GM23338 (cell line): ENCODE results near the gene MAP3K4. TPM values are rescaled to one million over a fixed set of nuclear protein-coding genes. Genes with fewer than 3 reads are reported as not detected.
A peak's percentile ranks its signal among the peaks of the same experiment; 100 is the strongest.

Source experiments
- ATAC-seq: fragments of 200-7000 bp; cut with Tn5 transposase; 3 replicates; pipeline ENCODE4 v1.9.1; 2020
- DNase-seq: peaks from one replicate; pipeline ENCODE4 v3.0.0-alpha.2; 2015; ENCODE audit warnings: low spot score
- H2AFZ ChIP-seq: fragments of 200-600 bp; sonication (generic); 2 replicates; pipeline ENCODE4 v1.8.0; 2016; ENCODE audit warnings: antibody characterized with exemption, mild to moderate bottlenecking, moderate library complexity
- H3F3A ChIP-seq: fragments of 200-600 bp; sonication (generic); replicated peaks from 2 replicates; pipeline ENCODE4 v1.8.0; 2017; ENCODE audit warnings: antibody characterized with exemption, mixed run types, low read depth
- H3K27ac ChIP-seq: fragments of 200-600 bp; sonication (generic); 2 replicates; pipeline ENCODE4 v1.6.1; 2016; ENCODE audit warnings: low read depth
- H3K27me3 ChIP-seq: fragments of 200-600 bp; sonication (generic); 2 replicates; pipeline ENCODE4 v1.8.0; 2016; ENCODE audit warnings: mild to moderate bottlenecking, mixed run types, moderate library complexity; ENCODE audit not compliant: insufficient read depth
- H3K36me3 ChIP-seq: fragments of 200-600 bp; sonication (generic); 2 replicates; pipeline ENCODE4 v1.8.0; 2016; ENCODE audit warnings: mild to moderate bottlenecking; ENCODE audit not compliant: insufficient read depth
- H3K4me1 ChIP-seq: fragments of 200-600 bp; sonication (generic); 2 replicates; pipeline ENCODE4 v1.8.0; 2016; ENCODE audit warnings: mild to moderate bottlenecking, moderate library complexity; ENCODE audit not compliant: insufficient read depth
- H3K4me2 ChIP-seq: fragments of 200-600 bp; sonication (generic); 2 replicates; pipeline ENCODE4 v1.7.1; 2017; ENCODE audit warnings: mixed run types
- H3K4me3 ChIP-seq: fragments of 200-600 bp; sonication (generic); 2 replicates; pipeline ENCODE4 v1.6.1; 2016; ENCODE audit warnings: mixed run types
- H3K79me2 ChIP-seq: fragments of 200-600 bp; sonication (generic); replicated peaks from 2 replicates; pipeline ENCODE4 v1.8.0; 2017; ENCODE audit warnings: mild to moderate bottlenecking; ENCODE audit not compliant: insufficient read depth
- H3K9me2 ChIP-seq: fragments of 200-600 bp; sonication (generic); 2 replicates; pipeline ENCODE4 v1.8.0; 2017; ENCODE audit not compliant: insufficient read depth
- H4K20me1 ChIP-seq: fragments of 200-600 bp; sonication (generic); replicated peaks from 2 replicates; pipeline ENCODE4 v1.8.0; 2017; ENCODE audit warnings: mild to moderate bottlenecking; ENCODE audit not compliant: insufficient read depth
- H3K27ac Mint-ChIP-seq: 2 replicates; pipeline ENCODE4 v1.8.0; 2020; ENCODE audit warnings: inconsistent platforms, mild to moderate bottlenecking, moderate library complexity, mixed read lengths
- H3K27me3 Mint-ChIP-seq: 3 replicates; pipeline ENCODE4 v1.8.0; 2022; ENCODE audit warnings: low read depth, mild to moderate bottlenecking, moderate library complexity, mixed read lengths, inconsistent platforms; ENCODE audit not compliant: insufficient read depth, poor library complexity
- H3K36me3 Mint-ChIP-seq: 3 replicates; pipeline ENCODE4 v1.8.0; 2021; ENCODE audit warnings: low read depth, mild to moderate bottlenecking, inconsistent platforms, moderate library complexity, mixed read lengths
- H3K4me1 Mint-ChIP-seq: 3 replicates; pipeline ENCODE4 v1.8.0; 2020; ENCODE audit warnings: mild to moderate bottlenecking, inconsistent platforms, mixed read lengths
- H3K4me3 Mint-ChIP-seq: 3 replicates; pipeline ENCODE4 v1.8.0; 2021; ENCODE audit warnings: moderate library complexity, mild to moderate bottlenecking, inconsistent platforms, mixed read lengths
- H3K9me3 Mint-ChIP-seq: 3 replicates; pipeline ENCODE4 v1.8.0; 2020; ENCODE audit warnings: moderate library complexity, mild to moderate bottlenecking, inconsistent platforms, mixed read lengths
- CREB1 ChIP-seq: fragments of 250-450 bp; sonication (Bioruptor Pico); IDR thresholded peaks from 2 replicates; pipeline ENCODE4 v1.5.0; 2020; ENCODE audit warnings: low read depth, mild to moderate bottlenecking, moderate library complexity
- EZH2phosphoT487 ChIP-seq: fragments of 200-600 bp; sonication (generic); IDR thresholded peaks from one replicate; pipeline ENCODE4 v1.8.1; 2018; ENCODE audit warnings: antibody characterized with exemption; ENCODE audit not compliant: unreplicated experiment
- JUNB ChIP-seq: IDR thresholded peaks from one replicate; pipeline ENCODE4 v1.6.1; 2016; ENCODE audit warnings: antibody characterized with exemption; ENCODE audit not compliant: unreplicated experiment
- NANOG ChIP-seq: IDR thresholded peaks from 2 replicates; pipeline ENCODE4 v1.6.1; 2016; ENCODE audit warnings: antibody characterized with exemption, borderline replicate concordance
- ZNF114 ChIP-seq: fragments of 250-450 bp; sonication (Bioruptor Pico); IDR thresholded peaks from 2 replicates; pipeline ENCODE4 v1.5.0; 2020; ENCODE audit warnings: mild to moderate bottlenecking, moderate library complexity
- ZNF331 ChIP-seq: fragments of 250-450 bp; sonication (Bioruptor Pico); IDR thresholded peaks from 2 replicates; pipeline ENCODE4 v1.5.0; 2020; ENCODE audit warnings: low read depth, mild to moderate bottlenecking, moderate library complexity
- polyA plus RNA-seq: library from polyadenylated mRNA; unstranded; fragments of >200 nt; fragmentation: Nextera tagmentation; extraction: Ambion mirVana; gene quantifications from 2 replicates; pipeline ENCODE4 v1.2.1, GENCODE V29; 2016
- total RNA-seq: library from RNA; depleted of rRNA; stranded (reverse); fragments of >200 nt; shearing (Covaris generic); gene quantifications from 2 replicates; pipeline ENCODE4 v1.2.3, GENCODE V29; 2014
- TF ChIP-seq, protein P1 (sequence below), 2 experiments: fragments of 200-600 bp in 1 of 2; sonication (generic) in 1 of 2; conservative IDR thresholded peaks; 2 replicates each; pipeline versions ENCODE4 v1.5.1 to v1.6.1; 2016 to 2017; ENCODE audit warnings: antibody characterized with exemption in 2 of 2, low read depth in 2 of 2, mild to moderate bottlenecking in 2 of 2, moderate library complexity in 1 of 2
- TF ChIP-seq, protein P2 (sequence below): IDR thresholded peaks from one replicate; pipeline ENCODE4 v1.6.1; 2018; ENCODE audit warnings: antibody characterized with exemption; ENCODE audit not compliant: unreplicated experiment

Gene MAP3K4
- total and polyA plus RNA-seq, 2 experiments from 2014 or later = 44.4 to 48.8 TPM

DNA sequence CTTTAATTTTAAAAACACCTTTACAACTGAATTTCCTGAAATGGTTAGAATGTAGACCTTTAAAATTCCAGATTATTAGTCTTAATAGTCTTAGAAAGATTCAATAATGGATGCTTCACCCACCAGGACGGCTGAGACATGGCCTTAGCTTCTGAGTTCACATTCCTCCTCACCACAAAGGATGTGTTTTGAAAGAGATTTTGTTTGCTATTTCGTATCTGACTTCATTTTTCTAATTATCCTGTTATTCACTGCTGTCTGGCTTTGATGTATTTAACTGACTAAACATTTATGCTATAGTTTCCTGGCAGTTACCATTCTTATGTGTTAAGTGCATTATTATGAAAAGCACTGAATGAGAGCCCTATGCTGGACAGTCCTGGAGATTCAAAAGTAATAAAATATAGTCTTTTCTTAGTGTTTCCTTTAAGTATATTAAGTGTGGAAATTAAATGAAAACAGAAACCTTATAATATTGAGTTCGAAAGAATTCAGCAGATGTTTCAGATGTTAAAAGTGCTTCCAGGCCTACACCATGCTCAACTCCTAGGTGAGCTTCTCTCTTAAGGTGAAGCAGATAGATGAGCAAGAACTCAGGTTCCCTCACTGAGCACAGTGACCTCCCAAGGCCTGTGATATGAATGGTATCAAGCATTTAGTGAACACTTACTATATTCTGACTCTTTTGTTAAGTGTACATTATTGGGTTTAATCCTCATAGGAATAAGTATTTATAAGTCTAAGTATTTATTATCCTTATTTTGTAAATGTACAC, 40.3 kb downstream of the MAP3K4 start:
- H3K4me1 Mint-ChIP-seq = peaks cover 48% of the 10 kb centered on the region
- no peak overlapping the region for H2AFZ ChIP-seq
- H3K4me3 Mint-ChIP-seq = no peak overlapping the region
- H3K36me3 Mint-ChIP-seq = no peaks in the 10 kb centered on the region
- H3K4me3 ChIP-seq = no peak overlapping the region
- no peaks in the 10 kb centered on the region for H3K27me3 ChIP-seq
- DNase-seq = no peak
- peaks cover 74% of the 10 kb centered on the region for H3K79me2 ChIP-seq
- no peak overlapping the region for H3K4me2 ChIP-seq
- no peak overlapping the region for H3K27ac ChIP-seq
- no peaks in the 10 kb centered on the region for H3K9me2 ChIP-seq
- H3K27me3 Mint-ChIP-seq = peaks cover 1% of the 10 kb centered on the region
- no peaks in the 10 kb centered on the region for H3K36me3 ChIP-seq
- H3K9me3 Mint-ChIP-seq = no peaks in the 10 kb centered on the region
- H3K4me1 ChIP-seq = peaks cover 40% of the 10 kb centered on the region
- no peaks in the 10 kb centered on the region for H3F3A ChIP-seq
- no peaks in the 10 kb centered on the region for H4K20me1 ChIP-seq
- peak overlapping the region; percentile 28; the same call in 1 of the 2 replicates for H3K27ac Mint-ChIP-seq
- ATAC-seq = no peak
- TF ChIP-seq NANOG = no peak
- no peak for TF ChIP-seq JUNB
- TF ChIP-seq, protein P1, sequence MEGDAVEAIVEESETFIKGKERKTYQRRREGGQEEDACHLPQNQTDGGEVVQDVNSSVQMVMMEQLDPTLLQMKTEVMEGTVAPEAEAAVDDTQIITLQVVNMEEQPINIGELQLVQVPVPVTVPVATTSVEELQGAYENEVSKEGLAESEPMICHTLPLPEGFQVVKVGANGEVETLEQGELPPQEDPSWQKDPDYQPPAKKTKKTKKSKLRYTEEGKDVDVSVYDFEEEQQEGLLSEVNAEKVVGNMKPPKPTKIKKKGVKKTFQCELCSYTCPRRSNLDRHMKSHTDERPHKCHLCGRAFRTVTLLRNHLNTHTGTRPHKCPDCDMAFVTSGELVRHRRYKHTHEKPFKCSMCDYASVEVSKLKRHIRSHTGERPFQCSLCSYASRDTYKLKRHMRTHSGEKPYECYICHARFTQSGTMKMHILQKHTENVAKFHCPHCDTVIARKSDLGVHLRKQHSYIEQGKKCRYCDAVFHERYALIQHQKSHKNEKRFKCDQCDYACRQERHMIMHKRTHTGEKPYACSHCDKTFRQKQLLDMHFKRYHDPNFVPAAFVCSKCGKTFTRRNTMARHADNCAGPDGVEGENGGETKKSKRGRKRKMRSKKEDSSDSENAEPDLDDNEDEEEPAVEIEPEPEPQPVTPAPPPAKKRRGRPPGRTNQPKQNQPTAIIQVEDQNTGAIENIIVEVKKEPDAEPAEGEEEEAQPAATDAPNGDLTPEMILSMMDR (conservative IDR thresholded peaks at IDR 0.05; ENCODE audit: low read depth in 2 of 2) = no peak
- TF ChIP-seq CREB1 = no peak
- no peak for TF ChIP-seq ZNF331 (CRISPR knock-in tag)

DNA sequence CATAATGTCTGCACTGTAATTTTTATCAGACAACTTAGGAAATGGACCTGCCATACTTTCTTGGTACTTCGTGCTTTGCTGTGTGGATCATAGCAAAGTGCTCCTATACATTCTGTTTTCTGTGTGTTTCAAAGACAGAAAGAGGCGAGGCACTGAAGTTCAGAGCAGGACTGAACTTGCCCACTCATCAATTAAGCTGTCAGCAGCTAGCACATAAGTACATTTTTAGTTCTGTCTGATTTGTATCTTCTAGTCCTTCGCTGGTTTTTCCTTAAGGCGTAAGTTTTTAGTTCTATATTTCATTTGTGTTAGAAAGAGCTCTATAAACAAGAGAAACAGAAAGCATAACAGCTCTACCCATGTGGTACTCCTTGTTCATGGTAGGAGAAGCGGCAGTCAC, 42.1 kb downstream of the MAP3K4 start:
- Mint-ChIP-seq H3K4me1 (peaks cover 53% of the 10 kb centered on the region), H3K27ac (peak overlapping the region; percentile 45; the same call in 1 of the 2 replicates), H3K4me3 (no peak overlapping the region), H3K9me3 (no peaks in the 10 kb centered on the region), H3K27me3 (peaks cover 1% of the 10 kb centered on the region), H3K36me3 (peaks cover 7% of the 10 kb centered on the region; the same call in 1 of the 3 replicates)
- no peaks in the 10 kb centered on the region for H3F3A ChIP-seq
- DNase-seq = no peak
- no peak for ATAC-seq
- no peaks in the 10 kb centered on the region for H3K9me2 ChIP-seq
- no peaks in the 10 kb centered on the region for H4K20me1 ChIP-seq
- H3K4me3 ChIP-seq = no peak overlapping the region
- H3K27me3 ChIP-seq = no peaks in the 10 kb centered on the region
- no peak overlapping the region for H2AFZ ChIP-seq
- no peaks in the 10 kb centered on the region for H3K36me3 ChIP-seq
- H3K4me2 ChIP-seq = no peak overlapping the region
- 0 out of 2 replicates have a peak overlapping the region, but pooled peaks have one; percentile 69 for H3K27ac ChIP-seq
- H3K4me1 ChIP-seq = peaks cover 38% of the 10 kb centered on the region
- peaks cover 61% of the 10 kb centered on the region for H3K79me2 ChIP-seq
- no peak for TF ChIP-seq JUNB
- TF ChIP-seq, protein P2, sequence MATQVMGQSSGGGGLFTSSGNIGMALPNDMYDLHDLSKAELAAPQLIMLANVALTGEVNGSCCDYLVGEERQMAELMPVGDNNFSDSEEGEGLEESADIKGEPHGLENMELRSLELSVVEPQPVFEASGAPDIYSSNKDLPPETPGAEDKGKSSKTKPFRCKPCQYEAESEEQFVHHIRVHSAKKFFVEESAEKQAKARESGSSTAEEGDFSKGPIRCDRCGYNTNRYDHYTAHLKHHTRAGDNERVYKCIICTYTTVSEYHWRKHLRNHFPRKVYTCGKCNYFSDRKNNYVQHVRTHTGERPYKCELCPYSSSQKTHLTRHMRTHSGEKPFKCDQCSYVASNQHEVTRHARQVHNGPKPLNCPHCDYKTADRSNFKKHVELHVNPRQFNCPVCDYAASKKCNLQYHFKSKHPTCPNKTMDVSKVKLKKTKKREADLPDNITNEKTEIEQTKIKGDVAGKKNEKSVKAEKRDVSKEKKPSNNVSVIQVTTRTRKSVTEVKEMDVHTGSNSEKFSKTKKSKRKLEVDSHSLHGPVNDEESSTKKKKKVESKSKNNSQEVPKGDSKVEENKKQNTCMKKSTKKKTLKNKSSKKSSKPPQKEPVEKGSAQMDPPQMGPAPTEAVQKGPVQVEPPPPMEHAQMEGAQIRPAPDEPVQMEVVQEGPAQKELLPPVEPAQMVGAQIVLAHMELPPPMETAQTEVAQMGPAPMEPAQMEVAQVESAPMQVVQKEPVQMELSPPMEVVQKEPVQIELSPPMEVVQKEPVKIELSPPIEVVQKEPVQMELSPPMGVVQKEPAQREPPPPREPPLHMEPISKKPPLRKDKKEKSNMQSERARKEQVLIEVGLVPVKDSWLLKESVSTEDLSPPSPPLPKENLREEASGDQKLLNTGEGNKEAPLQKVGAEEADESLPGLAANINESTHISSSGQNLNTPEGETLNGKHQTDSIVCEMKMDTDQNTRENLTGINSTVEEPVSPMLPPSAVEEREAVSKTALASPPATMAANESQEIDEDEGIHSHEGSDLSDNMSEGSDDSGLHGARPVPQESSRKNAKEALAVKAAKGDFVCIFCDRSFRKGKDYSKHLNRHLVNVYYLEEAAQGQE = no peak
- TF ChIP-seq ZNF114 (CRISPR knock-in tag) = no peak
- no peak for TF ChIP-seq EZH2phosphoT487
- TF ChIP-seq, protein P1 (conservative IDR thresholded peaks at IDR 0.05; ENCODE audit: low read depth in 2 of 2) = no peak
